NT2/D1 (cell line): Measurements from ENCODE around the gene ZNF248.
A peak's percentile ranks its signal among the peaks of the same experiment; 100 is the strongest.

Source experiments
- DNase-seq: peaks from one replicate; pipeline ENCODE4 v3.0.0-alpha.2; 2011; ENCODE audit warnings: low read depth, low spot score
- H3K27me3 ChIP-seq: 2 replicates; pipeline ENCODE4 v1.6.0; 2011; ENCODE audit warnings: mild to moderate bottlenecking; ENCODE audit not compliant: insufficient read length, insufficient read depth
- H3K36me3 ChIP-seq: 2 replicates; pipeline ENCODE4 v1.6.1; 2011; ENCODE audit warnings: mild to moderate bottlenecking, low read length, mixed read lengths; ENCODE audit not compliant: insufficient read depth, insufficient read length
- H3K4me1 ChIP-seq: 2 replicates; pipeline ENCODE4 v1.5.1; 2011; ENCODE audit not compliant: insufficient read depth, insufficient read length
- H3K4me3 ChIP-seq: 2 replicates; pipeline ENCODE4 v1.5.1; 2011; ENCODE audit warnings: low read depth; ENCODE audit not compliant: insufficient read length
- H3K9ac ChIP-seq: 2 replicates; pipeline ENCODE4 v1.6.0; 2011; ENCODE audit warnings: low read depth; ENCODE audit not compliant: insufficient read length
- H3K9me3 ChIP-seq: 2 replicates; pipeline ENCODE4 v1.5.1; 2011; ENCODE audit warnings: mild to moderate bottlenecking, low read length; ENCODE audit not compliant: insufficient read depth
- SUZ12 ChIP-seq: IDR thresholded peaks from 2 replicates; pipeline ENCODE4 v1.6.1; 2011; ENCODE audit not compliant: insufficient read length, insufficient read depth; ENCODE audit errors: extremely low read depth
- YY1 ChIP-seq: IDR thresholded peaks from 2 replicates; pipeline ENCODE4 v1.6.1; 2011; ENCODE audit not compliant: insufficient read length, insufficient read depth
- ZNF274 ChIP-seq: IDR thresholded peaks from 2 replicates; pipeline ENCODE4 v1.6.1; 2011; ENCODE audit warnings: mild to moderate bottlenecking, low read depth, low read length

Gene ZNF248

DNA sequence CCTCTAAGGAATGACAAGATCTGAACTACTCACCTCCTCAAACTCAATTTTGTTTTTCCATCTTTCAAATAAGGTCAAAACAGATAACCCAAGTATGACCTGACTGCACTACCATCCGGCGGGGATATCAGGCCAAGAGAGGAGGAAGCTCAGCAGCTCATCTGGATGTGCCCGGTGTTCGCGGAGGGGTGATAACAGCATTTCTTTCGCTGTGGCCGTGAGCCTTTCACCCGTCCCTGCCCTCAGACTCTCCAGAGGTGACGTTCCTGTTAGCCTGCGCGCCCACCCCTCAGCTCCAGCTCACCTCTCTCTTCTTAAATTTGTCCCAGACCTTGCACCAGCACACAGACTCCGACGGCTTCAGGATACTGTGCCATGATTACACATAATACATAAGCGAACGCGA lies 526 bp downstream of the ZNF248 start:
- Histone ChIP-seq H3K36me3 (peaks cover 2% of the 10 kb centered on the region), H3K9ac (peak overlapping the region; percentile 85), H3K9me3 (peaks cover 8% of the 10 kb centered on the region; the same call in 1 of the 2 replicates), H3K4me1 (no peaks in the 10 kb centered on the region), H3K27me3 (no peaks in the 10 kb centered on the region), H3K4me3 (peak overlapping the region; percentile 69)
- peak; percentile 0 for DNase-seq
- no peak for TF ChIP-seq YY1
- no peak for TF ChIP-seq SUZ12

DNA sequence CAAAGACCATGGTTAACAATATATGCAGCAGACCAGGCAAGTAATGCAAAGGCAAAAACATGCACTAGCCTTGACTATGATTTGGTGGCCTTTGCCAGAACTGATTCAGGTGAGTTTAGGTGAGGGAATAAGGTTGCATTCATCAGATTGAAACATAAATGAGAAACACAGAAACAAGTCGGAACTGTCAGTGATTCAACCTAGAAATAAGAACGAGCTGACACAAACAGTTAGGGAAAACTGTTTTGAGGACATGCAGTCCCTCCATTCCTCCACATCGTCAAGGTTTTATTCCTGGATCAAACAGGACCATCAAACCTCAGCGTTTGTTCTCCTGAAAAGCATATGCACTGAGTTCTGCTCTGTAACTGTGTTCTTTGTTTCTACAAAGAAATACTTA lies 1.8 kb downstream of the ZNF248 start:
- Histone ChIP-seq H3K9ac (no peak overlapping the region), H3K27me3 (no peaks in the 10 kb centered on the region), H3K4me1 (no peaks in the 10 kb centered on the region), H3K9me3 (peaks cover 5% of the 10 kb centered on the region; the same call in 1 of the 2 replicates), H3K36me3 (peaks cover 2% of the 10 kb centered on the region), H3K4me3 (peak overlapping the region; percentile 8)
- DNase-seq = no peak
- TF ChIP-seq YY1 = no peak
- no peak for TF ChIP-seq SUZ12
- no peak for TF ChIP-seq ZNF274

GRCh38 chr10:37854626-37855025 lies 2.8 kb downstream of the ZNF248 start:
- peaks cover 2% of the 10 kb centered on the region for H3K36me3 ChIP-seq
- H3K4me1 ChIP-seq = no peaks in the 10 kb centered on the region
- no peaks in the 10 kb centered on the region for H3K27me3 ChIP-seq
- H3K4me3 ChIP-seq = no peak overlapping the region
- no peak for DNase-seq
- H3K9me3 ChIP-seq = no peaks in the 10 kb centered on the region
- H3K9ac ChIP-seq = no peak overlapping the region
- TF ChIP-seq YY1 (no peak), ZNF274 (no peak), SUZ12 (no peak)

DNA sequence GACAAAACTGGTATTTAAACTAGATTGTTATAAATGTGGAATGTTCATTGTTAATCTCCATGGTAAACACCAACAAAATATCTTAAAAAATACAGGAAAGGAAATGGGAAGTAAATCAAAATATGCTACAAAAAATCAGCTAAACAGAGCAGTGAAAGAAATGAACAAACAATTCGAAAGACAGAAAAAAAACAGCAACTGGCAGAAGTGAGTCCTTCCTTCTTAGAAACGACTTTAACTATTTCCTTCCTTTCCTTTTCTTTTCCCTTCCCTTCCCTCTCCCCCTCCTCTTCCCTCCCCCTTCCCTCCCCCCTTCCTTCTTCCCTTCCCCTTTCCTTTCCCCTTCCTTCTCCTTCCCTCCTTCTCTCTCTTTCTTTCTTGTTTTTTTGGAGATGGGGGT lies 12.8 kb downstream of the ZNF248 start:
- no peak for DNase-seq
- no peaks in the 10 kb centered on the region for H3K4me1 ChIP-seq
- H3K27me3 ChIP-seq = no peaks in the 10 kb centered on the region
- no peaks in the 10 kb centered on the region for H3K9me3 ChIP-seq
- H3K4me3 ChIP-seq = no peak overlapping the region
- TF ChIP-seq SUZ12 (no peak), YY1 (no peak)
- H3K36me3 ChIP-seq = peaks cover 2% of the 10 kb centered on the region
- H3K9ac ChIP-seq = no peak overlapping the region

- Histone ChIP-seq H3K36me3 (peaks cover 16% of the 10 kb centered on the region), H3K9me3 (peaks cover 17% of the 10 kb centered on the region), H3K4me1 (no peaks in the 10 kb centered on the region), H3K4me3 (no peak overlapping the region), H3K27me3 (no peaks in the 10 kb centered on the region), H3K9ac (no peak overlapping the region)
- DNase-seq = no peak
- no peak for TF ChIP-seq SUZ12
- TF ChIP-seq ZNF274 = no peak
- TF ChIP-seq YY1 = no peak
These were observed 18.2 kb downstream of the ZNF248 start for GRCh38 chr10:37839243-37839642.

- Histone ChIP-seq H3K4me3 (no peak overlapping the region), H3K36me3 (peaks cover 57% of the 10 kb centered on the region), H3K4me1 (no peaks in the 10 kb centered on the region), H3K9ac (no peak overlapping the region), H3K27me3 (no peaks in the 10 kb centered on the region), H3K9me3 (peaks cover 65% of the 10 kb centered on the region)
- DNase-seq = no peak
- TF ChIP-seq ZNF274 (peak; percentile 62), SUZ12 (no peak), YY1 (no peak)
These were observed 25.7 kb downstream of the ZNF248 start for GRCh38 chr10:37831495-37832333.

- H3K9me3 ChIP-seq = peaks cover 23% of the 10 kb centered on the region
These were observed 30.6 kb downstream of the ZNF248 start for GRCh38 chr10:37826806-37827205.

More at GRCh38 chr10:37826806-37827205, 30.6 kb downstream of the ZNF248 start:
- TF ChIP-seq SUZ12 = no peak
- no peak for TF ChIP-seq YY1
- no peak for TF ChIP-seq ZNF274
- Histone ChIP-seq H3K36me3 (peaks cover 29% of the 10 kb centered on the region), H3K27me3 (no peaks in the 10 kb centered on the region), H3K9ac (no peak overlapping the region), H3K4me1 (no peaks in the 10 kb centered on the region), H3K4me3 (no peak overlapping the region)
- no peak for DNase-seq
